ENCODE data around the gene CCDC116.
A peak's percentile ranks its signal among the peaks of the same experiment; 100 is the strongest.
"Not testable (repeated sequence)": the region's sequence is repeated elsewhere in the genome, so short reads cannot be mapped to it uniquely, and the experiment has no call there.

Gene CCDC116

DNA sequence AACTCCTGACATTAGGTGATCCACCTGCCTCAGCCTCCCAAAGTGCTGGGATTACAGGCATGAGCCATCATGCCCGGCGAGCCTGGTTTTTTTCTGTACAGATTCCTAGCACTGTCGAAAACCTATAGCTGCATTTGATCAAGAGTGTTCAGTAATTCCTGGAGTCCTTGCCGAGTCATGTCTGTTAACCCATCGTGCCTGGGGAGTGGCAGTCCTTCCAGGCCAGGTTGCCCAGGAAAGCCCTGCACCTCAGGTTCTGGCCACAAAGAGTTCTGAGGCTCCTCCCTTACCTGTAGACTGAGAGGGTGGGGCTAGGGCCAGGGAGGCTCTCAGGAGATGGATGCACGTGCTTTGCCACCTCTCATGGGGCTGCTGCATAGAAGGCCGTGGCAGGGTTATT lies 19.7 kb upstream of the CCDC116 start:
- Histone ChIP-seq H4K20me1 (ENCODE audit: insufficient read depth, low read length) (peaks cover 63% of the 10 kb centered on the region), H3K9ac (ENCODE audit: low read length) (no peak overlapping the region), H3K36me3 (replicated peaks; ENCODE audit: low read depth, low read length) (peaks cover 49% of the 10 kb centered on the region), H3K27me3 (ENCODE audit: low read depth, low read length) (no peaks in the 10 kb centered on the region), H3K4me3 (ENCODE audit: low read length) (no peak overlapping the region), H3K4me2 (ENCODE audit: low read length) (no peak overlapping the region), H2AFZ (ENCODE audit: low read depth, low read length) (no peak overlapping the region), H3K9me3 (ENCODE audit: insufficient read depth, low read length) (no peaks in the 10 kb centered on the region), H3K4me1 (ENCODE audit: low read length) (peaks cover 43% of the 10 kb centered on the region), H3K27ac (ENCODE audit: low read length) (no peak overlapping the region), H3K79me2 (ENCODE audit: low read length) (peaks cover 92% of the 10 kb centered on the region)
- TF ChIP-seq, protein P1, sequence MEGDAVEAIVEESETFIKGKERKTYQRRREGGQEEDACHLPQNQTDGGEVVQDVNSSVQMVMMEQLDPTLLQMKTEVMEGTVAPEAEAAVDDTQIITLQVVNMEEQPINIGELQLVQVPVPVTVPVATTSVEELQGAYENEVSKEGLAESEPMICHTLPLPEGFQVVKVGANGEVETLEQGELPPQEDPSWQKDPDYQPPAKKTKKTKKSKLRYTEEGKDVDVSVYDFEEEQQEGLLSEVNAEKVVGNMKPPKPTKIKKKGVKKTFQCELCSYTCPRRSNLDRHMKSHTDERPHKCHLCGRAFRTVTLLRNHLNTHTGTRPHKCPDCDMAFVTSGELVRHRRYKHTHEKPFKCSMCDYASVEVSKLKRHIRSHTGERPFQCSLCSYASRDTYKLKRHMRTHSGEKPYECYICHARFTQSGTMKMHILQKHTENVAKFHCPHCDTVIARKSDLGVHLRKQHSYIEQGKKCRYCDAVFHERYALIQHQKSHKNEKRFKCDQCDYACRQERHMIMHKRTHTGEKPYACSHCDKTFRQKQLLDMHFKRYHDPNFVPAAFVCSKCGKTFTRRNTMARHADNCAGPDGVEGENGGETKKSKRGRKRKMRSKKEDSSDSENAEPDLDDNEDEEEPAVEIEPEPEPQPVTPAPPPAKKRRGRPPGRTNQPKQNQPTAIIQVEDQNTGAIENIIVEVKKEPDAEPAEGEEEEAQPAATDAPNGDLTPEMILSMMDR (IDR thresholded peaks at IDR 0.05; ENCODE audit: low read depth, low read length) = no peak
- no peak for TF ChIP-seq EZH2phosphoT487 (IDR thresholded peaks at IDR 0.05; ENCODE audit: low read depth)

DNA sequence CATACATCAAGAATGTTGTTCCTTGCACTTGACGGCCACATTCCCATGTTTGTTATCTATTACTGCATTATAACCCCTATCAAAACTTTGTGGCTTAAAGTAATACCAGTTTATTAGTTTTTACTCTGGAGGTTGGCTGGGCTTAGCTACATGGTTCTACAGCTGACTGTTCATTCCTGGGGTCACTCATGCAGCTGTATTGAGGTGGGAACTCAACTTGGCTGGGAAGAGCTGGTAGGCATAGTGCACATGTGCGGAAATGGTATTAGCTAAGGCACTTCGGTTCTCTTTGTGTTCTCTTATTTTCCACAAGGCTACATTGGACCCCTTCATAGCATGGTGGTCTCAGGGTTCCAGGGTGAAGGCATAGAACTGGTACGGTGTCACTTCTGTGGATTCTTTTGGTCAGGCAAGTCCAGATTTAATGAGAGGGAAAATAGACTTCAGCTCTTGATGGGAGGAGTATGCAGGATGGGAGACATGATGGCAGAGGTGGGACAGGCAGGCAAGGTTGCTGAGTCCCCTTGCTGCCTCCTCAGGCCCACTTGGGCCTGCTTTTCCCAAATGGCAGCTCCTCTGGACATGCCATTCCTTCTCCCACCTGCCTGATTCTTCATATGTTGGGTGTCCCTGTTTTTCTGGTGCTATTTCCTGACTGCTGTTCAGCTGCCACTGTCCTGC lies 18.9 kb upstream of the CCDC116 start:
- Histone ChIP-seq H4K20me1 (ENCODE audit: insufficient read depth, low read length) (peaks cover 60% of the 10 kb centered on the region), H3K36me3 (replicated peaks; ENCODE audit: low read depth, low read length) (peaks cover 49% of the 10 kb centered on the region), H3K4me2 (ENCODE audit: low read length) (peak overlapping the region; percentile 21; the same call in 1 of the 2 replicates), H3K27me3 (ENCODE audit: low read depth, low read length) (no peaks in the 10 kb centered on the region), H3K4me1 (ENCODE audit: low read length) (peaks cover 50% of the 10 kb centered on the region), H3K9me3 (ENCODE audit: insufficient read depth, low read length) (no peaks in the 10 kb centered on the region), H2AFZ (ENCODE audit: low read depth, low read length) (no peak overlapping the region), H3K79me2 (ENCODE audit: low read length) (peaks cover 92% of the 10 kb centered on the region), H3K4me3 (ENCODE audit: low read length) (no peak overlapping the region), H3K27ac (ENCODE audit: low read length) (peak overlapping the region; percentile 24), H3K9ac (ENCODE audit: low read length) (no peak overlapping the region)
- TF ChIP-seq, protein P1 (IDR thresholded peaks at IDR 0.05; ENCODE audit: low read depth, low read length) = no peak
- TF ChIP-seq EZH2phosphoT487 (IDR thresholded peaks at IDR 0.05; ENCODE audit: low read depth) = no peak

DNA sequence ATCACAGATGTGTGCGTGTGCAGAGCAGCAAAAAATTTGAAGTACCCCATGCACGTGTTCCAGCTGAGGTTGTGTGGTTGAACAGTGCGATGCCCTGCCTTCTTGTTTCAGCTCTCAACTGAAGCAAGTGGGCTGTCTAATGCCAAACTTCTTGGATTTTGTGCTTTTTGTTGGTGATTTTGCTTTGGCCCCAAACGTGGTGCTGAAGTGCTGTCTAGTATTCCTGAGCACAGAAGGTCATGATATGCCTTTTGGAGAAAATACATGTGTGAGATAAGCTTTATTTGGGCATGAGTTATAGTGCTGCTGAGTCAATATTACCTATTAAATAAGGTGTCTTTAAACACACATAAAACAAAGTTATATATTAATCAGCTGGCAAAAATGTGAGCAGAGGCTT lies 16.8 kb upstream of the CCDC116 start:
- Histone ChIP-seq H3K27me3 (ENCODE audit: low read depth, low read length) (no peaks in the 10 kb centered on the region), H3K27ac (ENCODE audit: low read length) (peak overlapping the region; percentile 71), H3K4me2 (ENCODE audit: low read length) (peak overlapping the region; percentile 36), H3K36me3 (replicated peaks; ENCODE audit: low read depth, low read length) (peaks cover 49% of the 10 kb centered on the region), H3K9me3 (ENCODE audit: insufficient read depth, low read length) (no peaks in the 10 kb centered on the region), H4K20me1 (ENCODE audit: insufficient read depth, low read length) (peaks cover 63% of the 10 kb centered on the region), H3K4me1 (ENCODE audit: low read length) (peaks cover 65% of the 10 kb centered on the region), H3K79me2 (ENCODE audit: low read length) (peaks cover 94% of the 10 kb centered on the region), H3K9ac (ENCODE audit: low read length) (no peak overlapping the region), H2AFZ (ENCODE audit: low read depth, low read length) (no peak overlapping the region), H3K4me3 (ENCODE audit: low read length) (no peak overlapping the region; the same call in 1 of the 2 replicates)
- TF ChIP-seq, protein P1 (IDR thresholded peaks at IDR 0.05; ENCODE audit: low read depth, low read length) = no peak
- TF ChIP-seq EZH2phosphoT487 (IDR thresholded peaks at IDR 0.05; ENCODE audit: low read depth) = no peak

DNA sequence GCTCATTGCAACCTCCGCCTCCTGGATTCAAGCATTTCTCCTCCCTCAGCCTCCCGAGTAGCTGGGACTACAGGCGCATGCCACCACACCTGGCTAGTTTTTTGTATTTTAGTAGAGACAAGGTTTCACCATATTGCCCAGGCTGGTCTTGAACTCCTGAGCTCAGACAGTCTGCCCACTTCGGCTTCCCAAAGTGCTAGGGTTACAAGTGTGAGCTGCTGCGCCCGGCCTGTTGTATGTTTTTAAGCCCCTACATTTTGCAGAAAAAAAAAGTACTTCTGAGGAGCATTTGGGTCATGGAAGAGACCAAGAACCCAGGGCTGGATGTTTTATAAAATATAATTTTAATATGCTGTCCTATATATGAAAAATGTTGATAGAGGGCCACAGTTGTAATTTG lies 15.2 kb upstream of the CCDC116 start:
- Histone ChIP-seq H3K4me1 (ENCODE audit: low read length) (peaks cover 65% of the 10 kb centered on the region), H3K27ac (ENCODE audit: low read length) (peak overlapping the region; percentile 71), H3K79me2 (ENCODE audit: low read length) (peaks cover 91% of the 10 kb centered on the region), H3K36me3 (replicated peaks; ENCODE audit: low read depth, low read length) (peaks cover 44% of the 10 kb centered on the region), H3K4me2 (ENCODE audit: low read length) (peak overlapping the region; percentile 57), H4K20me1 (ENCODE audit: insufficient read depth, low read length) (peaks cover 62% of the 10 kb centered on the region)
- not testable (repeated sequence) for H2AFZ ChIP-seq (ENCODE audit: low read depth, low read length); H3K9me3 ChIP-seq (ENCODE audit: insufficient read depth, low read length); H3K27me3 ChIP-seq (ENCODE audit: low read depth, low read length); H3K9ac ChIP-seq (ENCODE audit: low read length); H3K4me3 ChIP-seq (ENCODE audit: low read length)
